Measurements from ENCODE around the gene C20orf202. TPM values are rescaled to one million over a fixed set of nuclear protein-coding genes. Genes with fewer than 3 reads are reported as not detected.
A peak's percentile ranks its signal among the peaks of the same experiment; 100 is the strongest.

The C20orf202 gene
- total RNA-seq, 1 donor from 2014 or later = not detected

- H3K27me3 Mint-ChIP-seq (ENCODE audit: low read depth, unreplicated experiment) = peaks cover 32% of the 10 kb centered on the region
- no peaks in the 10 kb centered on the region for H3K9me3 Mint-ChIP-seq (ENCODE audit: unreplicated experiment)
- Histone ChIP-seq H4K20me1 (ENCODE audit: insufficient read depth, low read length) (no peaks in the 10 kb centered on the region), H3K27me3 (ENCODE audit: insufficient read depth, low read length) (peaks cover 42% of the 10 kb centered on the region), H3K79me2 (ENCODE audit: insufficient read depth, low read length) (no peaks in the 10 kb centered on the region), H3K9ac (ENCODE audit: low read length) (no peak overlapping the region), H3K4me2 (ENCODE audit: low read length) (no peak overlapping the region), H3K36me3 (ENCODE audit: insufficient read depth, low read length) (no peaks in the 10 kb centered on the region), H3K4me1 (ENCODE audit: insufficient read depth, low read length) (no peaks in the 10 kb centered on the region), H3K9me3 (ENCODE audit: insufficient read depth, low read depth, low read length) (no peaks in the 10 kb centered on the region), H3K27ac (ENCODE audit: low read depth, low read length) (no peak overlapping the region), H2AFZ (ENCODE audit: low read depth, low read length) (no peak overlapping the region), H3K4me3 (ENCODE audit: insufficient read depth, low read depth, low read length) (no peak overlapping the region)
- no peaks in the 10 kb centered on the region for H3K36me3 Mint-ChIP-seq (ENCODE audit: low read depth, unreplicated experiment)
- H3K4me3 Mint-ChIP-seq (ENCODE audit: unreplicated experiment) = no peak overlapping the region
- TF ChIP-seq CTCF (IDR thresholded peaks at IDR 0.05; ENCODE audit: insufficient read depth, low read depth, low read length) (peak; percentile 32), EZH2 (IDR thresholded peaks at IDR 0.05; ENCODE audit: insufficient read depth, low read length) (no peak)
- no peak for FAIRE-seq
- no peak for DNase-seq (ENCODE audit: low read depth)
- no peaks in the 10 kb centered on the region for H3K4me1 Mint-ChIP-seq (ENCODE audit: low read depth, unreplicated experiment)
- no peak overlapping the region for H3K27ac Mint-ChIP-seq (ENCODE audit: unreplicated experiment)
Measured at GRCh38 chr20:1209447-1210387, 6.5 kb downstream of the C20orf202 start.

- Histone ChIP-seq H3K79me2 (ENCODE audit: insufficient read depth, low read length) (no peaks in the 10 kb centered on the region), H3K4me2 (ENCODE audit: low read length) (no peak overlapping the region), H2AFZ (ENCODE audit: low read depth, low read length) (no peak overlapping the region), H3K4me1 (ENCODE audit: insufficient read depth, low read length) (no peaks in the 10 kb centered on the region), H4K20me1 (ENCODE audit: insufficient read depth, low read length) (no peaks in the 10 kb centered on the region), H3K27ac (ENCODE audit: low read depth, low read length) (no peak overlapping the region), H3K9me3 (ENCODE audit: insufficient read depth, low read depth, low read length) (no peaks in the 10 kb centered on the region), H3K4me3 (ENCODE audit: insufficient read depth, low read depth, low read length) (no peak overlapping the region), H3K27me3 (ENCODE audit: insufficient read depth, low read length) (peaks cover 47% of the 10 kb centered on the region), H3K9ac (ENCODE audit: low read length) (no peak overlapping the region), H3K36me3 (ENCODE audit: insufficient read depth, low read length) (no peaks in the 10 kb centered on the region)
- TF ChIP-seq CTCF (IDR thresholded peaks at IDR 0.05; ENCODE audit: insufficient read depth, low read depth, low read length) (no peak), EZH2 (IDR thresholded peaks at IDR 0.05; ENCODE audit: insufficient read depth, low read length) (no peak)
- FAIRE-seq (no peak), DNase-seq (ENCODE audit: low read depth) (no peak)
- Mint-ChIP-seq H3K27me3 (ENCODE audit: low read depth, unreplicated experiment) (peaks cover 34% of the 10 kb centered on the region), H3K36me3 (ENCODE audit: low read depth, unreplicated experiment) (no peaks in the 10 kb centered on the region), H3K27ac (ENCODE audit: unreplicated experiment) (no peak overlapping the region), H3K4me1 (ENCODE audit: low read depth, unreplicated experiment) (no peaks in the 10 kb centered on the region), H3K9me3 (ENCODE audit: unreplicated experiment) (no peaks in the 10 kb centered on the region), H3K4me3 (ENCODE audit: unreplicated experiment) (no peak overlapping the region)
Measured at GRCh38 chr20:1210501-1210900, 7.2 kb downstream of the C20orf202 start.

GRCh38 chr20:1212023-1212422, 8.8 kb downstream of the C20orf202 start:
- FAIRE-seq = no peak
- no peak for DNase-seq (ENCODE audit: low read depth)
- H3K36me3 ChIP-seq (ENCODE audit: insufficient read depth, low read length) = no peaks in the 10 kb centered on the region
- no peaks in the 10 kb centered on the region for H3K9me3 ChIP-seq (ENCODE audit: insufficient read depth, low read depth, low read length)
- no peaks in the 10 kb centered on the region for H4K20me1 ChIP-seq (ENCODE audit: insufficient read depth, low read length)
- H3K27me3 ChIP-seq (ENCODE audit: insufficient read depth, low read length) = peaks cover 41% of the 10 kb centered on the region
- H3K27ac Mint-ChIP-seq (ENCODE audit: unreplicated experiment) = no peak overlapping the region
- H3K4me1 ChIP-seq (ENCODE audit: insufficient read depth, low read length) = no peaks in the 10 kb centered on the region
- no peaks in the 10 kb centered on the region for H3K79me2 ChIP-seq (ENCODE audit: insufficient read depth, low read length)
- H3K27me3 Mint-ChIP-seq (ENCODE audit: low read depth, unreplicated experiment) = peaks cover 34% of the 10 kb centered on the region
- H3K4me1 Mint-ChIP-seq (ENCODE audit: low read depth, unreplicated experiment) = no peaks in the 10 kb centered on the region
- H3K4me3 ChIP-seq (ENCODE audit: insufficient read depth, low read depth, low read length) = no peak overlapping the region
- no peak overlapping the region for H3K4me2 ChIP-seq (ENCODE audit: low read length)
- no peak overlapping the region for H2AFZ ChIP-seq (ENCODE audit: low read depth, low read length)
- H3K27ac ChIP-seq (ENCODE audit: low read depth, low read length) = no peak overlapping the region
- no peaks in the 10 kb centered on the region for H3K9me3 Mint-ChIP-seq (ENCODE audit: unreplicated experiment)
- H3K36me3 Mint-ChIP-seq (ENCODE audit: low read depth, unreplicated experiment) = no peaks in the 10 kb centered on the region
- H3K4me3 Mint-ChIP-seq (ENCODE audit: unreplicated experiment) = no peak overlapping the region
- TF ChIP-seq CTCF (IDR thresholded peaks at IDR 0.05; ENCODE audit: insufficient read depth, low read depth, low read length) = no peak
- no peak for TF ChIP-seq EZH2 (IDR thresholded peaks at IDR 0.05; ENCODE audit: insufficient read depth, low read length)
- H3K9ac ChIP-seq (ENCODE audit: low read length) = no peak overlapping the region

Measured in astrocyte (in vitro differentiated cells and primary cell).